Retinal pigment epithelial cell (primary cell): ENCODE results near the gene NCOR2.

ENCODE experiments used
- DNase-seq: peaks from one replicate; pipeline ENCODE4 v3.0.0-alpha.2; 2010; ENCODE audit warnings: low read depth
- H3K4me3 ChIP-seq: 2 replicates; pipeline ENCODE4 v1.5.1; 2011; ENCODE audit warnings: mild to moderate bottlenecking, low read length, control low read depth, moderate library complexity
- TF ChIP-seq, protein P1 (sequence below): conservative IDR thresholded peaks from 2 replicates; pipeline ENCODE4 v1.5.1; 2011; ENCODE audit warnings: low read depth, low read length, control low read depth, inconsistent platforms

NCOR2 gene

GRCh38 chr12:124530637-124531263, 36.7 kb downstream of the NCOR2 start:
- TF ChIP-seq, protein P1, sequence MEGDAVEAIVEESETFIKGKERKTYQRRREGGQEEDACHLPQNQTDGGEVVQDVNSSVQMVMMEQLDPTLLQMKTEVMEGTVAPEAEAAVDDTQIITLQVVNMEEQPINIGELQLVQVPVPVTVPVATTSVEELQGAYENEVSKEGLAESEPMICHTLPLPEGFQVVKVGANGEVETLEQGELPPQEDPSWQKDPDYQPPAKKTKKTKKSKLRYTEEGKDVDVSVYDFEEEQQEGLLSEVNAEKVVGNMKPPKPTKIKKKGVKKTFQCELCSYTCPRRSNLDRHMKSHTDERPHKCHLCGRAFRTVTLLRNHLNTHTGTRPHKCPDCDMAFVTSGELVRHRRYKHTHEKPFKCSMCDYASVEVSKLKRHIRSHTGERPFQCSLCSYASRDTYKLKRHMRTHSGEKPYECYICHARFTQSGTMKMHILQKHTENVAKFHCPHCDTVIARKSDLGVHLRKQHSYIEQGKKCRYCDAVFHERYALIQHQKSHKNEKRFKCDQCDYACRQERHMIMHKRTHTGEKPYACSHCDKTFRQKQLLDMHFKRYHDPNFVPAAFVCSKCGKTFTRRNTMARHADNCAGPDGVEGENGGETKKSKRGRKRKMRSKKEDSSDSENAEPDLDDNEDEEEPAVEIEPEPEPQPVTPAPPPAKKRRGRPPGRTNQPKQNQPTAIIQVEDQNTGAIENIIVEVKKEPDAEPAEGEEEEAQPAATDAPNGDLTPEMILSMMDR = no peak
- H3K4me3 ChIP-seq = no peak overlapping the region
- DNase-seq = no peak

DNA sequence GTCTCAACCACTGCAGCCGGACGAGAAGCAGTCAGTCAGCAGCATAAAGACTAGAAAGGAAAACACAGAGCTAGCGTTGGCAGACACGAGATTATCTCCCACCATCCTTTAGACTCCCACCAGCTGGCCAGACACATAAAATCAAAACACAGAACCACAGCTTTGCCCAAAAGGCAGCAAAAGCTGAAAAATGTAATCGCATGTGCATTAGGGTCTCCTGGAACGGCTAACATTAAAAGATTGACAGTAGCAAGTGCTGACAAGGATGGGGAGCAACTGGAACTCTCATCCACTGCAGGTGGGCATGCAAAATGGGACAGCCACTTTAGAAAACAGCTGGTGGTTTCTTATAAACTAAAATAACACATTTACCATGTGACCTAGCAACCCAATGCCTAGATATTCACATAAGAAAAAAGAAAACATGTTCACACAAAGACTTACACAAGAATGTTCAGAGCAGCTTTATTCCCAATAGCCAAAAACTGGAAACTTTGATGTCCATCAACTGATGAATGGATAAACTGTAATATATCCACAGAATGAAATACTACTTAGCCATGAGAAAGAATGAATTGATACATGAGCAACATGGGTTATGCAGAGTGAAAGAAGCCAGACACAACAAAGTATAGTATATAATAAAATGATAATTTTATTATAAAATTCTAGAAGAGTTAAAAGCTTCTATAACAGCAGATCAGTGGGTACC, 37.7 kb downstream of the NCOR2 start:
- DNase-seq = no peak
- TF ChIP-seq, protein P1 = no peak
- H3K4me3 ChIP-seq = no peak overlapping the region

DNA sequence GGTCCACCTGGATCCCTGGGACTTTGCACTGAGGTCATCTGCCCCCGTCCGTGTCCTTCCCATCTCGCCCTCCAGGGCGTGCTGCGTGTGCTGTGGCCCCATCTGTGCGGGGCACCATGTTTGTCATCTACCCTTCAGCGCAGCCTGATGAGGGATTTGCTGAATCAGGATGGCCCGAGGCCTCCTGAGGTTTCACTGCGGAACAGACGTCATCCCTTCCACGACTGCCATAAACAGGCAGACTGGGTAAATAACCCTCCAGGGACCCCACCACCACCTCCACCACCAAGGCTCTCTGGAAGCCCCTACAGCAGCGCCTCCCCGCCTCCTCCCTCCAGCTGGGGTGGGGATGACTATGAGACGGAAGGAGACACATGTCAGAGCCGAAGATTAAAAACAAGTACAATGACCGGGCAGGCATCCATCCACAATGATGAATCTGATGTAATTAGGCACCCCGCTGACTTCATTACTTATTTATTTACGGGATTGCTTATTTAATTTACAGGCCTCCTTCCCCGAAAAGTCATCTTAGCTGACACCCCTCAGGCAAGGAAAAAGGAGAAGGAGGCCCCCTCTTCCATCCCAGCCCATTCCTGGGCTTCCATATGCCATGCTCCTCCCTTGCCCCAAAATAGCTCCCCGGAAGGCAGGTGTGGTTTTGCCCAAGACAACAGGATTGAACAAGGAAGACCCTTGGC, 39.4 kb downstream of the NCOR2 start:
- DNase-seq = no peak
- TF ChIP-seq, protein P1 = peak; percentile 7
- no peak overlapping the region for H3K4me3 ChIP-seq

DNA sequence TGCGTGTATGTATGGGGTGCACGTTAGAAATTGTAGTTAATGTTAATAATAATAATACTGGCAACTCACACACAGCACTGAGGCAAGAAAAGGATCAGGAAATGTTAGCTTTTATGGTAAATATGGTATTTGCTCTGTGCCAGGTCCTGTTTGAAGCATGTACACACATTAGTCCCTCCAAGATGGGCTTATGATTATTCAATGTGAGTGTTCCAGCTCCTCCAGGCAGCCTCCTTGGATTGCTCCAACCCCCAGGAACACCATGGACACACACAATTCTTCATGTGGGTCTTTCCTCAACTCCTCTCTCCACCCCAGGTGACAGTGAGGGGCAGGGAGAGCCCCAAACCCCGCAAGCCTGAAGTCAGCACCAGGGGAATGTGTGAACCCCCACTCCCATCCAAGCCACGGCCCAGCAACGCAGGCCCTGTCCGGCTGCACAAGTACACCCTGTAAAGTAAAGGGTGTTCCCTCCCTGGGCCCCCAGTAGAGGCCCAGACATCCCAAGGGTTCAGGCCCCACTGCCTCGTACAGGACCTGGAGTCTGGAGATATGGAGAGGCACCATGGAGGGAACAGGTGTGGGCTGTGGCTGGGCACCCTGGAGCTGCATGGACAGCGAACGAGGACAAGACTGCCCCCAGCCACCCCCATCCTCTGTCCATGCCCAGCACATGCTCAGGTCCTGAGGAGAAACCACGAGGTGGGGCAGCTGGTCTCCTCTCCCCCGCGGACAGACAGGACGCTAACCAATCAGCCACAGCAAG, 41.3 kb downstream of the NCOR2 start:
- no peak for DNase-seq
- H3K4me3 ChIP-seq = no peak overlapping the region
- TF ChIP-seq, protein P1 = no peak

DNA sequence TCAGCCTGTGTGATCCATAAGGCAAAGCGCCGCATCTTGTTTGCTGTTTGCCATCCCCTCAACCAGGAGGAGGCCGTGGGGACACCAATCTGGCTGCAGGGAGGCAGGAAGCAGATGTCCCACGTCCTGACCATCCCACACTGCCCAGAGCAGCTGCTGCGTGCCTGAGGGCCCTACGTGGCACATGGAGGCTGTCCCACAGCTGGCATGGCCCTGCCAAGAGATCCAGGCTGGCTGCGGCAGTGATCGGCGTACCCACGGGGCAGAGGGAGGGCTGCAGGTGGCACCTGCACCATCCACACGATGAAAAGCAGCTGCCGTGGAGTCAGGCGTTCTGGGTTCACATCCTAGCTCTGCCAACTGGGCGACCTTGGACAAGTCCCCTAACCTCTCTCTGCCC, 42.0 kb downstream of the NCOR2 start:
- no peak overlapping the region for H3K4me3 ChIP-seq
- TF ChIP-seq, protein P1 = no peak
- no peak for DNase-seq

DNA sequence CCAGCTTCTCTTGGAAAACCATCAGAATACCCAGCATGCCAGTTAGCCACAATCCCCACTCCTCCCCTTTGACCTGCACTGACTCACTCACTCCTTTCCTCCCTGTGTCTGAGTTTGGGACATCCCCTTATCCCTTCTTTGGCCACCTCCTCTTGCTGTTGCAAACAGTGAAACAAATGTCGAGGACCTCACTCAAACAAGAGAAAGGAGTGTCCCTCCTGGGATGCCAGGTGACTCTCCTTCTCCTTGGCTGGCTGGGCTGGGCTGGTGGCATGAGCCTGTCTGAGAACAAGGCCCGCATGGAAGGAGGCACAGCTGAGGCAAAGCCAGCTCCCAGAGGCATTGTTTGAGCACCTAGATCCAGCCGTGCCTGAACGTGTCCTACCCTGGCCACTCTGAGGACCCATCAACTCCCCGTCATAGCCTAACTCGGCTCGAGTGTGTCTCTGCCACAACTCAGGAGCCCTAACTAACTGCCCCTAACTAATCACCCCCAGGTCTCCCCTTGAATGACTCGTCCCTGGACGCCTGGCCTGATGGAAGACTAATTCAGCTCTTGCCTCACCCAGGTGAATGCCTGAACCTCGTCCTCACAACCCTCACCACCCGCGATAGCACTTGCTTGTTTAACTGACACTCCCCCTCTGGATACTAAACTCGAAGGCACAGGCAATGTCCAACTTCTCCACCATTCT, 43.0 kb downstream of the NCOR2 start:
- DNase-seq = no peak
- H3K4me3 ChIP-seq = no peak overlapping the region
- TF ChIP-seq, protein P1 = no peak
